CD8-positive, alpha-beta memory T cell (primary cell): ENCODE measurements around the gene CYP26B1. TPM values are rescaled to one million over a fixed set of nuclear protein-coding genes. Genes with fewer than 3 reads are reported as not detected.

Experiments
- CTCF ChIA-PET: fragments of 350-600 bp; sonication (Branson Sonifier 250); formaldehyde crosslinking; loops from one replicate; lab custom pipeline; 2021; ENCODE audit warnings: antibody characterized with exemption; lab: Charles Lee
- POLR2A ChIA-PET: fragments of 350-600 bp; sonication (Branson Sonifier 250); formaldehyde crosslinking; loops from one replicate; lab custom pipeline; 2021; ENCODE audit warnings: antibody characterized with exemption; lab: Charles Lee
- DNase-seq, 5 donors: peaks; one replicate each; pipeline versions ENCODE4 v3.0.0 to v3.0.0-alpha.2; 2020 to 2022; ENCODE audit warnings: mixed read lengths in 1 of 5
- H3K27ac ChIP-seq: one replicate; pipeline ENCODE4 v1.7.0; 2013; ENCODE audit warnings: low read depth, mild to moderate bottlenecking, low read length, moderate library complexity
- H3K27me3 ChIP-seq: 2 replicates; pipeline ENCODE4 v1.7.0; 2013; ENCODE audit warnings: low read length, mild to moderate bottlenecking; ENCODE audit not compliant: insufficient read depth, poor library complexity, severe bottlenecking
- H3K36me3 ChIP-seq: 2 replicates; pipeline ENCODE4 v1.7.0; 2013; ENCODE audit warnings: mild to moderate bottlenecking, low read length, moderate library complexity; ENCODE audit not compliant: insufficient read depth
- H3K4me1 ChIP-seq: 2 replicates; pipeline ENCODE4 v1.7.0; 2013; ENCODE audit warnings: mild to moderate bottlenecking, low read length, moderate library complexity; ENCODE audit not compliant: insufficient read depth
- H3K4me3 ChIP-seq: 2 replicates; pipeline ENCODE4 v1.7.0; 2013; ENCODE audit warnings: mild to moderate bottlenecking, low read length
- H3K9me3 ChIP-seq: 2 replicates; pipeline ENCODE4 v1.7.0; 2013; ENCODE audit warnings: mild to moderate bottlenecking, low read length
- H3K27ac Mint-ChIP-seq, 8 donors: one replicate each; pipeline ENCODE4 v1.8.0; 2020 to 2021; ENCODE audit warnings: mixed read lengths in 8 of 8, mild to moderate bottlenecking in 6 of 8, inconsistent platforms in 3 of 8, moderate library complexity in 3 of 8
- H3K27me3 Mint-ChIP-seq, 2 donors: one replicate each; pipeline ENCODE4 v1.8.0; 2020 to 2021; ENCODE audit warnings: mixed read lengths in 2 of 2, mild to moderate bottlenecking in 1 of 2, moderate library complexity in 1 of 2
- H3K36me3 Mint-ChIP-seq, 3 donors: one replicate each; pipeline ENCODE4 v1.8.0; 2020 to 2021; ENCODE audit warnings: mixed read lengths in 3 of 3, inconsistent platforms in 1 of 3, mild to moderate bottlenecking in 1 of 3
- H3K4me1 Mint-ChIP-seq, 3 donors: one replicate each; pipeline ENCODE4 v1.8.0; 2020 to 2021; ENCODE audit warnings: mixed read lengths in 3 of 3, inconsistent platforms in 1 of 3, mild to moderate bottlenecking in 1 of 3
- H3K4me3 Mint-ChIP-seq, 7 donors: one replicate each; pipeline ENCODE4 v1.8.0; 2020 to 2021; ENCODE audit warnings: mixed read lengths in 7 of 7, mild to moderate bottlenecking in 6 of 7, moderate library complexity in 4 of 7, inconsistent platforms in 2 of 7
- H3K9me3 Mint-ChIP-seq, 5 donors: one replicate each; pipeline ENCODE4 v1.8.0; 2020 to 2022; ENCODE audit warnings: mixed read lengths in 5 of 5, mild to moderate bottlenecking in 3 of 5, moderate library complexity in 2 of 5, inconsistent platforms in 1 of 5
- polyA plus RNA-seq: library from polyadenylated mRNA; unstranded; fragments of 300-500 nt; fragmentation: Illumina TruSeq; gene quantifications from one replicate; pipeline ENCODE4 v1.2.3, GENCODE V29; 2021
- total RNA-seq, 2 experiments: library from RNA; stranded (reverse); gene quantifications; one replicate each; pipeline ENCODE4 v1.2.3, GENCODE V29; 2021

CYP26B1 gene
- total and polyA plus RNA-seq, 3 experiments from 2014 or later, result not detected

DNA sequence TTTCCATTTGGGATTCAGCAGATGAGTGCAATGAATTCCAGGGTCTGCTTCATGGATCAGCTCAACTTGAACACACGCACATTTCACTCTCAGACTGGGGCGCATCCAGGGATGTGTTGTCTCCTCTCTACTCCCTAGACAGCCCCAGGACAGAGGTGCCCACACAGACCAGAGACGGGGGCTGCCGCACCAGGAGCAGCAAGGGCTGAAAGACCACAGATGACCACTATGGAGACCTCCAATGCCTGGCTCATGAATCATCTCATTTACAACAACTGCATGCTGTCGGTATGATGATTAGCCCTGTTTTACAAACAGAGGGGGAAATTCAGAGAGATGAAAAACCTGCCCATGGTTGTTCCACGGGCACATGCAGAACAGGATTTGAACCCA lies 63.1 kb downstream of the CYP26B1 start:
- Histone ChIP-seq H3K4me1 (no peaks in the 10 kb centered on the region), H3K27me3 (no peaks in the 10 kb centered on the region), H3K9me3 (no peaks in the 10 kb centered on the region), H3K27ac (no peak overlapping the region), H3K36me3 (no peaks in the 10 kb centered on the region), H3K4me3 (no peak overlapping the region)
- Mint-ChIP-seq H3K4me1 (no peaks in the 10 kb centered on the region), H3K27ac (no peak overlapping the region), H3K4me3 (no peak overlapping the region), H3K36me3 (no peaks in the 10 kb centered on the region), H3K27me3 (no peaks in the 10 kb centered on the region), H3K9me3 (peaks cover 0 to 1% (median 0%) of the 10 kb centered on the region in 5 donors)
- POLR2A ChIA-PET, result no interaction called here
- CTCF ChIA-PET, result no interaction called here
- DNase-seq, result no peak

DNA sequence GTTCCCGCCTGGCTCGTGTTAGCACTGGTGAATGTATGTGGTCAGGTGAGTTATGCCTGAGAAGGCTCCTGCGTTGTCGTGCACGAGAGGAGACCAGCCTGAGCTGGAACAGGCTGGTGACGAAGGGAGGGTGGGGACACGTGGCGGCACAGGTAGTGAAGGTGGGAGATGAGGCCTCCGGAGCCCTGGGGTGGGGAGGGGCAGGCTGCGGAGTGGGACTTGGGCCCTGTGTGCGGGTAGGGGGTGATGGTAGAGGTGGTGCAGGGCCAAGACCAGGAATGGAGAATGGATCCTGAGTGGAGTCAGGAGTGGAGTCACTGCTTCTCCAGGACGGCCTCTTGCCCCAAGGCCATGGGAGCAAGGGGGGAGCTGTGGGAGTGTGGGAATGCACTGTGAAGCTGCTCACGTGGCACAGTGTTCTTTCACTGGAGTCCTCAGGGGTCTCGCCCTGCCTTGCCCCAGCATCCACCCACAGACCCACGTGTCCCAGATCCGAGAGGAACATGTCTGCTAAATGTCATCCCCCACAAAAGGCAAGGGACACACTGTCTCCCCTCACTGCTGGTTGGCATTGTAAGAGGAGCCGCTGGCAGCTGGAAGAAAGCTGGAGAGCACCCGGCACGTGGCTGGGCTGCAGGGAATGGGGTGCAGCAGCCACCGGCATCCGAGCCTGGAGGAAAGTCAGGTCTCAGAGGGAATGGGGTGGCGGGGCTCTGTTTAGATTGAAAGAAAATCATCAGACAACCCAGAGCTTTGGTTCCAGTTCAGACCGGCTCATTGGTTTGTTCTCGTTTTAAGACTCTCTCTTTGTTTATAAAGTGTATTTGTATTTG lies 63.7 kb downstream of the CYP26B1 start:
- Histone ChIP-seq H3K27ac (no peak overlapping the region), H3K36me3 (no peaks in the 10 kb centered on the region), H3K27me3 (no peaks in the 10 kb centered on the region), H3K4me3 (no peak overlapping the region), H3K4me1 (no peaks in the 10 kb centered on the region), H3K9me3 (no peaks in the 10 kb centered on the region)
- Mint-ChIP-seq H3K4me3 (no peak overlapping the region), H3K4me1 (no peaks in the 10 kb centered on the region), H3K27me3 (no peaks in the 10 kb centered on the region), H3K36me3 (no peaks in the 10 kb centered on the region), H3K27ac (no peak overlapping the region), H3K9me3 (no peaks in the 10 kb centered on the region)
- CTCF ChIA-PET, result no interaction called here
- POLR2A ChIA-PET, result no interaction called here
- no peak for DNase-seq

DNA sequence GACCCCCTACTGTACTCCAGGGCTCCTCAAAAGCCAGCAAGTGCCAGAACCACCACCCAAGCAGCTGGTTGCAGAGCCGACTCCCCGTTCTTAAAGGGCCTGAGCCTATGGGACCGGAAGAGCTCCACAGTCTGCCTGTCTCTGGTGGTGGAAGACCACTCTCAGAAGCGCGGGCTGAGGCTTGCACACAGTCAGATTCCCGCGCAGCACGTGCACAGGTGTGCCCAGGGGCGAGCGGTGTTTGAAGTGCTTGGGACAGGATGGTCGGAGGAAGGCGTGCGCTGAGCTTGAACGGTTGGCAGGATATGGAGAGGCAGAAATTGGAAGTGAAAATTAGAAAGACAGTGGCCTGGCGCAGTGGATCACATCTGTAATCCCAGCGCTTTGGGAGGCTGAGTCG lies 64.8 kb downstream of the CYP26B1 start:
- Histone ChIP-seq H3K27me3 (no peaks in the 10 kb centered on the region), H3K4me1 (no peaks in the 10 kb centered on the region), H3K27ac (no peak overlapping the region), H3K9me3 (no peaks in the 10 kb centered on the region), H3K36me3 (no peaks in the 10 kb centered on the region), H3K4me3 (no peak overlapping the region)
- POLR2A ChIA-PET, result no interaction called here
- H3K27me3 Mint-ChIP-seq, result no peaks in the 10 kb centered on the region
- H3K36me3 Mint-ChIP-seq, result no peaks in the 10 kb centered on the region
- H3K4me1 Mint-ChIP-seq, result no peaks in the 10 kb centered on the region
- DNase-seq, result no peak
- peaks cover 0 to 4% (median 0%) of the 10 kb centered on the region in 5 donors for H3K9me3 Mint-ChIP-seq
- CTCF ChIA-PET, result no interaction called here
- no peak overlapping the region for H3K27ac Mint-ChIP-seq
- no peak overlapping the region for H3K4me3 Mint-ChIP-seq

DNA sequence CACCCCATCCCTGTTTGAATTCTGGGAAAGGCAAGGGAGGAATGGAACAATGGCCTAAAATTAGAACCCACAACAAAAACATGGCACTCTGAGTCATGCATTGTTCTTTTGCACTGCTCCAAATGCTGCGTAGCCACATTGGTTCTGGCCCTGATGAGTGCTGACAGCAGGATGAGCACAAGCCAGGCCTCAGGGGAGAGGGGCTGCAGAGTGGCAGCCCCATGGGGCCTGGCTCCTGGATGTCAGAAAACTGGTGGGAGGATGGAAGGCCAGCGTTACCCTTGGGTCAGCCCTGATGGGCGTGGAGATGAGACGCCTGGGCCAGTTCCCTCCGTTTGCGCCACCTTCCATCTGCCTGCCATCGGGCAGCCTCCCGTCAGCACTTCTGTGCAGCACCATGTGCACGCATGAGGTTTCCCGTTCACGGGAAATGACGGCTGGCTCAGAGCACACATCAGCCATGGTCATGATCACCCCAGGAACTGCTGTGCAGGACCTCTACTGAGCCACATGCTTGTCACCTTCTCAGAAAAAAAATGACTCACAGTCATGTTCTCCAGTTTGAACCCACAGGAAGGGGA lies 65.6 kb downstream of the CYP26B1 start:
- H3K27me3 Mint-ChIP-seq, result no peaks in the 10 kb centered on the region
- no peak for DNase-seq
- no peaks in the 10 kb centered on the region for H3K4me1 Mint-ChIP-seq
- Histone ChIP-seq H3K36me3 (no peaks in the 10 kb centered on the region), H3K27ac (no peak overlapping the region), H3K4me3 (no peak overlapping the region), H3K27me3 (no peaks in the 10 kb centered on the region), H3K9me3 (no peaks in the 10 kb centered on the region), H3K4me1 (no peaks in the 10 kb centered on the region)
- ChIA-PET CTCF (no interaction called here), POLR2A (no interaction called here)
- H3K27ac Mint-ChIP-seq, result no peak overlapping the region
- no peak overlapping the region for H3K4me3 Mint-ChIP-seq
- H3K36me3 Mint-ChIP-seq, result no peaks in the 10 kb centered on the region
- peaks cover 0 to 5% (median 2%) of the 10 kb centered on the region in 5 donors for H3K9me3 Mint-ChIP-seq

DNA sequence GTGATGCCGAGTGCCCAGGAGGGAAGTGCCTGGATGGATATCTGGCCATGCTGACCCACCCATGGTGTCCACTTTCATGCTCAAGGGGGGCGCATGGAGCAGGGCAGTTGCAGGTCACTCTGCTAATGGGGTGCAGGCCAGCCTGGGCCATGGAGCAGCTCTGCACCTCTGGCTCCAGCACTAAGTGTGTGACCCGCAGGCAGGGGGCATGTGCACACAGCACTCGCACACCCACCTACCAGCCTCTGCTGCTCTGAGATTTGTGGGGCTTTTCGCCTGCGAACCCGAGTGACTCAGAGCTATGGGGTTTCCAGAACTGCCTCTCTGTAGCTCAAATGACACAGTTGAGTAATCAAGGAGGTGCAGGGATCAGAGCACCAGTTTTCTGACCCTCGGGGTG lies 66.2 kb downstream of the CYP26B1 start:
- CTCF ChIA-PET, result no interaction called here
- peaks cover 0 to 5% (median 2%) of the 10 kb centered on the region in 5 donors for H3K9me3 Mint-ChIP-seq
- no peaks in the 10 kb centered on the region for H3K27me3 Mint-ChIP-seq
- Histone ChIP-seq H3K27ac (no peak overlapping the region), H3K4me3 (no peak overlapping the region), H3K36me3 (no peaks in the 10 kb centered on the region), H3K27me3 (no peaks in the 10 kb centered on the region), H3K9me3 (no peaks in the 10 kb centered on the region), H3K4me1 (no peaks in the 10 kb centered on the region)
- H3K27ac Mint-ChIP-seq, result no peak overlapping the region
- no peaks in the 10 kb centered on the region for H3K4me1 Mint-ChIP-seq
- POLR2A ChIA-PET, result no interaction called here
- H3K36me3 Mint-ChIP-seq, result no peaks in the 10 kb centered on the region
- H3K4me3 Mint-ChIP-seq, result no peak overlapping the region
- DNase-seq, result no peak

DNA sequence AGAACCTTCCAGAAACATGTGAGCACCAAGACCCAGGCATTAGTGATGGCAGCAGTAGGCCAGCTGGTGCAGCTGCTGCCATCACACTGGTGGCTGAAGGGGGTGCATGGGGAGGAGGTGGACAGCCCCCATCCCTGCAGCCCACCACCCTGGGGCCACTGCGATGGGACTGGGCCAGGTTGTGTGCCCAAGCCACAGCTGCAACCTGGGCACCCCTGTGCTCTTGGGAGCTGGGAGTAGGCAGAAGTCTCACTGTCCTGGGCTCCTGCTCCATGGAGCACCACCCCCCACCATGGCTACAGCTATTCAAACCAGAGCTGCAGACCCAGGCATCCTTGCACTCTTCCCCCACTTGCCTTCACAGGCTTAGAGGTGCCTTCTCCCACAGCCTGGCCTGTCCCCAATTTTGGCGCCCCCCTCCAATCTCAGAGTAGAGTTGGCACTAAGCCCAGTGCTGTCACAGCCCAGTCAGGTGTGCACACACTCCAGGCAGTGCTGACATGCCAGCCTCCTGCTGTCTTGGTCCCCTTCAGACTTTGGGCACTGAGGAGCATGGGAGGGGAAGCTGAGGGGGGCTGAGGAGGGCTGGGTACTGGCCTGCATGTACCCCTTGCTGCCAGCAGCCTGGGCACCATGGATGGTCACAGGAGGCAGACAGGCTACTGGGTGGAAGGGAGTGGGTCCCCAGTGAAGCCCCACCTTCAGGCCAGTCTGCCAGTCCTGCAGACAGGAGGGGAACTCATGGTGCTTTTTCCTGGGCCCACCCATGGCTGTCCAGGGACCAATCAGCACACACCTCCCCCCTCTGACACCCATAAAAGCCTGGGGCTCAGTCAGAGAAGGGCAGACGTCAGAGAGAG lies 67.1 kb downstream of the CYP26B1 start:
- POLR2A ChIA-PET, result no interaction called here
- H3K36me3 ChIP-seq, result no peaks in the 10 kb centered on the region
- H3K27me3 ChIP-seq, result no peaks in the 10 kb centered on the region
- H3K27me3 Mint-ChIP-seq, result peaks cover 4% of the 10 kb centered on the region in 2 donors
- H3K27ac Mint-ChIP-seq, result no peak overlapping the region
- H3K4me3 Mint-ChIP-seq, result no peak overlapping the region
- H3K9me3 Mint-ChIP-seq, result peaks cover 0 to 5% (median 2%) of the 10 kb centered on the region in 5 donors
- DNase-seq, result no peak
- CTCF ChIA-PET, result no interaction called here
- H3K4me3 ChIP-seq, result no peak overlapping the region
- no peaks in the 10 kb centered on the region for H3K36me3 Mint-ChIP-seq
- no peaks in the 10 kb centered on the region for H3K9me3 ChIP-seq
- no peaks in the 10 kb centered on the region for H3K4me1 ChIP-seq
- no peaks in the 10 kb centered on the region for H3K4me1 Mint-ChIP-seq
- H3K27ac ChIP-seq, result no peak overlapping the region
